Suprapubic skin (tissue), 4 donors: Measurements from ENCODE around the gene LINS1.

Source experiments
- CTCF ChIP-seq, 2 donors: fragments of 200-600 bp in 1 of 2; fragments of 450-650 bp in 1 of 2; sonication (generic) in 1 of 2; IDR thresholded peaks; one replicate each; pipeline ENCODE4 v1.5.1; 2016 to 2019; ENCODE audit warnings: antibody characterized with exemption in 2 of 2, mild to moderate bottlenecking in 1 of 2, moderate library complexity in 1 of 2
- EP300 ChIP-seq: sonication (generic); formaldehyde crosslinking; IDR thresholded peaks from one replicate; pipeline ENCODE4 v1.6.1; 2017; ENCODE audit warnings: antibody characterized with exemption
- POLR2A ChIP-seq, 2 donors: fragments of 450-650 bp; IDR thresholded peaks; one replicate each; pipeline ENCODE4 v1.6.1; 2017; ENCODE audit warnings: antibody characterized with exemption in 2 of 2, mild to moderate bottlenecking in 2 of 2, moderate library complexity in 2 of 2
- POLR2AphosphoS5 ChIP-seq, 3 donors: sonication (generic); formaldehyde crosslinking; IDR thresholded peaks; one replicate each; pipeline ENCODE4 v1.6.1; 2017; ENCODE audit warnings: antibody characterized with exemption in 3 of 3

GRCh38 chr15:100616700-100617099 lies 14.7 kb upstream of the LINS1 start:
- TF ChIP-seq EP300 (no peak), CTCF (IDR thresholded peaks at IDR 0.05) (no peak), POLR2A (IDR thresholded peaks at IDR 0.05) (no peak), POLR2AphosphoS5 (IDR thresholded peaks at IDR 0.05) (no peak)
